PC-9 (cell line): ENCODE results near the gene BNIP2. TPM values are rescaled to one million over a fixed set of nuclear protein-coding genes. Genes with fewer than 3 reads are reported as not detected.

Source experiments
- BruUV-seq: library from RNA; stranded (reverse); fragments of 400-500 nt; replicated peaks from 2 replicates; lab custom pipeline; 2021; lab: Mats Ljungman, UMichigan
- CTCF ChIA-PET: fragments of 300-600 bp; sonication (Branson Sonifier 250); formaldehyde crosslinking; loops from one replicate; lab custom pipeline; 2022; ENCODE audit warnings: antibody characterized with exemption; lab: Charles Lee
- POLR2A ChIA-PET: fragments of 300-600 bp; sonication (Branson Sonifier 250); formaldehyde crosslinking; loops from one replicate; lab custom pipeline; 2022; ENCODE audit warnings: antibody characterized with exemption; ENCODE audit not compliant: unreplicated experiment; lab: Charles Lee
- DNase-seq, 2 experiments: peaks; one replicate each; pipeline versions ENCODE4 v3.0.0 to v3.0.0-alpha.2; 2015 to 2022; ENCODE audit warnings: mixed read lengths in 1 of 2
- H2AFZ ChIP-seq: fragments of 200-600 bp; sonication (generic); 2 replicates; pipeline ENCODE4 v1.8.1; 2017; ENCODE audit warnings: antibody characterized with exemption
- H3F3A ChIP-seq: fragments of 200-600 bp; sonication (generic); 2 replicates; pipeline ENCODE4 v1.8.1; 2017; ENCODE audit warnings: antibody characterized with exemption, mild to moderate bottlenecking, low read depth; ENCODE audit not compliant: insufficient read depth
- H3K27ac ChIP-seq: fragments of 200-600 bp; sonication (generic); 2 replicates; pipeline ENCODE4 v1.6.1; 2016; ENCODE audit warnings: mixed run types
- H3K27me3 ChIP-seq: fragments of 200-600 bp; sonication (generic); 2 replicates; pipeline ENCODE4 v1.6.1; 2016; ENCODE audit warnings: low read depth, mixed run types; ENCODE audit not compliant: insufficient read depth
- H3K36me3 ChIP-seq: fragments of 200-600 bp; sonication (generic); 2 replicates; pipeline ENCODE4 v1.6.1; 2016; ENCODE audit warnings: low read depth, mixed run types
- H3K4me1 ChIP-seq: fragments of 200-600 bp; sonication (generic); replicated peaks from 2 replicates; pipeline ENCODE4 v1.6.1; 2016; ENCODE audit warnings: mixed run types; ENCODE audit not compliant: insufficient read depth
- H3K4me2 ChIP-seq: fragments of 200-600 bp; sonication (generic); 2 replicates; pipeline ENCODE4 v1.6.1; 2017; ENCODE audit warnings: mixed run types
- H3K4me3 ChIP-seq: fragments of 200-600 bp; sonication (generic); 2 replicates; pipeline ENCODE4 v1.6.1; 2016; ENCODE audit warnings: mixed run types
- H3K79me2 ChIP-seq: fragments of 200-600 bp; sonication (generic); 2 replicates; pipeline ENCODE4 v1.6.1; 2017; ENCODE audit warnings: low read depth, mixed run types
- H3K9me2 ChIP-seq: fragments of 200-600 bp; sonication (generic); 2 replicates; pipeline ENCODE4 v1.8.1; 2017; ENCODE audit warnings: mild to moderate bottlenecking; ENCODE audit not compliant: insufficient read depth
- H3K9me3 ChIP-seq: fragments of 200-600 bp; sonication (generic); 2 replicates; pipeline ENCODE4 v1.8.1; 2016; ENCODE audit warnings: low read depth; ENCODE audit not compliant: insufficient read depth
- H4K20me1 ChIP-seq: fragments of 200-600 bp; sonication (generic); 2 replicates; pipeline ENCODE4 v1.8.1; 2017; ENCODE audit not compliant: insufficient read depth
- CTCF ChIP-seq: fragments of 200-600 bp; sonication (generic); conservative IDR thresholded peaks from 2 replicates; pipeline ENCODE4 v1.6.1; 2017; ENCODE audit warnings: mixed run types, antibody characterized with exemption, mild to moderate bottlenecking, moderate library complexity
- EZH2 ChIP-seq: fragments of 200-600 bp; sonication (generic); IDR thresholded peaks from 2 replicates; pipeline ENCODE4 v1.8.0; 2017; ENCODE audit warnings: antibody characterized with exemption, low read depth
- intact Hi-C: fragments of 100-400 bp; cut with micrococcal nuclease; formaldehyde crosslinking; loops from one replicate; pipeline ENCODE4 v1.10.0; 2022; ENCODE audit not compliant: unreplicated experiment
- total RNA-seq: library from RNA; stranded (reverse); gene quantifications from 2 replicates; pipeline ENCODE4 v1.2.3, GENCODE V29; 2021

BNIP2 gene
- total RNA-seq, 1 experiment from 2014 or later: 64.3 TPM

DNA sequence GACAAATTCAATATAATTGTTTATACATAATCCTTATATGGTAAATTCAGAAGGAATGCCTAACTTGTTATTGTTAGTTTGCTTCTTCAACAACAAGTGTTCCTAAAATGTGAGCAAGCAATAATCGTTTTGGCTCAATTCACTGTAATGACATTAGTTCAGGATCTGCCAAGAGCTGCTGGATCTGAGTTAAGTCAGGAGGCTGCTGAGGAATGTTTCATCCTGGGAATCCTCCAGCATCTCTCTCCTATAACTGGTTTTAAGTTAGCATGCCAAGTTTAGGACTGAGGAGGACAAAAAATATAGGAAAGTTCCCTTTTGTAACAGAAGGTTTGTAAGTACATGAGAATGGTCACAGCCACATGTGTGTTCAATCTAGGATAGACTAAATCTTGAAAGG, 26.9 kb downstream of the BNIP2 start:
- peaks cover under 1% of the 10 kb centered on the region; the same call in 1 of the 2 replicates for H3K79me2 ChIP-seq
- ChIA-PET POLR2A (interaction anchor here (0.5 kb wide), 1 partner anchor 1321 kb away, joined by 6 read pairs; no protein-coding TSS in a partner anchor), CTCF (no interaction called here)
- H3K36me3 ChIP-seq: peaks cover 3% of the 10 kb centered on the region
- intact Hi-C loops: no loop called here
- no peak for DNase-seq
- H3K9me2 ChIP-seq: no peaks in the 10 kb centered on the region
- no peaks in the 10 kb centered on the region for H3K9me3 ChIP-seq
- H3K27ac ChIP-seq: no peak overlapping the region
- no peaks in the 10 kb centered on the region for H3K27me3 ChIP-seq
- no peak overlapping the region for H2AFZ ChIP-seq
- TF ChIP-seq EZH2 (no peak), CTCF (no peak)
- H3K4me1 ChIP-seq: no peaks in the 10 kb centered on the region
- H4K20me1 ChIP-seq: no peaks in the 10 kb centered on the region
- no peak overlapping the region for H3K4me2 ChIP-seq
- peaks cover 15% of the 10 kb centered on the region; the same call in 1 of the 2 replicates for H3F3A ChIP-seq
- BruUV-seq: no TSS peak
- H3K4me3 ChIP-seq: no peak overlapping the region

DNA sequence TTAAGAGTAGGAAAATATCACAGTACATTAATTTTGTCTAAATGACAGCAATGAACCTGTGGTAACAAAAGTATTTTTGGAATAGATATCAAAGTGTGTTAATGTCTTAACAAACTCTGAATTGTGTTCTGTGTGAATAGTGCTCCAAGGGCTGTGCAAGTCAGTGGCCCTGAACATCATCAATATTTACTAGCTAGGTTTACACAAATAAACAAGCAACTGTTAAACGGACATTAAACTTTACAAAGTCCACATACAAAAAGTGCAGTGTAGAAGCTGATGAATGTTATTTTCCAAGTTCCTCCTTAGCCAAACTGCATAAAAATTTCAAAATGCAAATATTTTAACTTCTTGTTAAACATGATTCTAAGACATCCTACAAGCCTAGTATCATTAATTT, 29.8 kb downstream of the BNIP2 start:
- H3K79me2 ChIP-seq: peaks cover 29% of the 10 kb centered on the region
- CTCF ChIA-PET: no interaction called here
- POLR2A ChIA-PET: no interaction called here
- no peak for DNase-seq
- H2AFZ ChIP-seq: no peak overlapping the region
- no peaks in the 10 kb centered on the region for H4K20me1 ChIP-seq
- peaks cover 15% of the 10 kb centered on the region; the same call in 1 of the 2 replicates for H3F3A ChIP-seq
- no TSS peak for BruUV-seq
- peaks cover 14% of the 10 kb centered on the region for H3K4me1 ChIP-seq
- no peak for TF ChIP-seq EZH2
- no peak for TF ChIP-seq CTCF
- no peaks in the 10 kb centered on the region for H3K9me2 ChIP-seq
- no peaks in the 10 kb centered on the region for H3K27me3 ChIP-seq
- intact Hi-C loops: no loop called here
- H3K4me2 ChIP-seq: no peak overlapping the region
- H3K4me3 ChIP-seq: no peak overlapping the region
- no peaks in the 10 kb centered on the region for H3K9me3 ChIP-seq
- no peak overlapping the region for H3K27ac ChIP-seq
- peaks cover 3% of the 10 kb centered on the region for H3K36me3 ChIP-seq

- intact Hi-C loops: no loop called here
- TF ChIP-seq EZH2 (no peak), CTCF (no peak)
- Histone ChIP-seq H2AFZ (no peak overlapping the region), H3K79me2 (peaks cover 41% of the 10 kb centered on the region), H4K20me1 (no peaks in the 10 kb centered on the region), H3K9me2 (no peaks in the 10 kb centered on the region), H3F3A (peaks cover 15% of the 10 kb centered on the region; the same call in 1 of the 2 replicates), H3K27me3 (no peaks in the 10 kb centered on the region), H3K36me3 (peaks cover under 1% of the 10 kb centered on the region; the same call in 1 of the 2 replicates), H3K9me3 (no peaks in the 10 kb centered on the region), H3K4me1 (peaks cover 14% of the 10 kb centered on the region), H3K4me2 (peak overlapping the region; percentile 67), H3K4me3 (peak overlapping the region; percentile 96; the same call in 1 of the 2 replicates), H3K27ac (no peak overlapping the region)
- ChIA-PET CTCF (interaction anchor here (0.6 kb wide), 1 partner anchor 1080 kb away, joined by 3 read pairs; no protein-coding TSS in a partner anchor), POLR2A (interaction anchor here (0.6 to 0.7 kb wide), 3 partner anchors 9 to 1260 kb away, joined by 3 to 8 read pairs (median 6); no protein-coding TSS in a partner anchor)
- BruUV-seq: no TSS peak
- no peak for DNase-seq
Measured at GRCh38 chr15:59657635-59658125, 31.4 kb downstream of the BNIP2 start.
